Ascending aorta (tissue), 2 donors: ENCODE results near the gene TMEM219. TPM values are rescaled to one million over a fixed set of nuclear protein-coding genes. Genes with fewer than 3 reads are reported as not detected.

Source experiments
- DNase-seq, 2 donors: peaks; one replicate each; pipeline ENCODE4 v3.0.0-alpha.2; 2019; ENCODE audit warnings: low spot score in 2 of 2
- H3K27ac ChIP-seq, 2 donors: fragments of 200-600 bp; sonication (generic); one replicate each; pipeline ENCODE4 v1.5.1; 2016 to 2017; ENCODE audit warnings: mild to moderate bottlenecking in 1 of 2
- H3K27me3 ChIP-seq: fragments of 200-600 bp; sonication (generic); one replicate; pipeline ENCODE4 v1.5.1; 2017
- H3K36me3 ChIP-seq, 2 donors: fragments of 200-600 bp; sonication (generic); one replicate each; pipeline ENCODE4 v1.5.1; 2016
- H3K4me1 ChIP-seq, 2 donors: fragments of 200-600 bp; sonication (generic); one replicate each; pipeline ENCODE4 v1.5.1; 2016 to 2017; ENCODE audit warnings: mild to moderate bottlenecking in 1 of 2
- H3K4me3 ChIP-seq, 2 donors: fragments of 200-600 bp; sonication (generic); one replicate each; pipeline ENCODE4 v1.5.1; 2016 to 2017; ENCODE audit warnings: mild to moderate bottlenecking in 1 of 2
- H3K9me3 ChIP-seq, 2 donors: fragments of 200-600 bp; sonication (generic); one replicate each; pipeline ENCODE4 v1.5.1; 2016
- intact Hi-C: fragments of 100-400 bp; cut with DNase I; formaldehyde crosslinking; loops from one replicate; pipeline ENCODE4 v1.15.1; 2023
- total RNA-seq: library from RNA; depleted of rRNA; stranded (reverse); fragments of >200 nt; gene quantifications from one replicate; pipeline ENCODE4 v1.1.0, GENCODE V29; 2016
- TF ChIP-seq, protein P1 (sequence below), 3 experiments: fragments of 200-600 bp in 2 of 3; fragments of 450-650 bp in 1 of 3; sonication (generic) in 2 of 3; IDR thresholded peaks; one replicate each; pipeline ENCODE4 v1.5.1; 2016 to 2019; ENCODE audit warnings: antibody characterized with exemption in 3 of 3, mild to moderate bottlenecking in 1 of 3, moderate library complexity in 1 of 3

Gene TMEM219
- total RNA-seq, 1 donor from 2014 or later, result 49.2 TPM

DNA sequence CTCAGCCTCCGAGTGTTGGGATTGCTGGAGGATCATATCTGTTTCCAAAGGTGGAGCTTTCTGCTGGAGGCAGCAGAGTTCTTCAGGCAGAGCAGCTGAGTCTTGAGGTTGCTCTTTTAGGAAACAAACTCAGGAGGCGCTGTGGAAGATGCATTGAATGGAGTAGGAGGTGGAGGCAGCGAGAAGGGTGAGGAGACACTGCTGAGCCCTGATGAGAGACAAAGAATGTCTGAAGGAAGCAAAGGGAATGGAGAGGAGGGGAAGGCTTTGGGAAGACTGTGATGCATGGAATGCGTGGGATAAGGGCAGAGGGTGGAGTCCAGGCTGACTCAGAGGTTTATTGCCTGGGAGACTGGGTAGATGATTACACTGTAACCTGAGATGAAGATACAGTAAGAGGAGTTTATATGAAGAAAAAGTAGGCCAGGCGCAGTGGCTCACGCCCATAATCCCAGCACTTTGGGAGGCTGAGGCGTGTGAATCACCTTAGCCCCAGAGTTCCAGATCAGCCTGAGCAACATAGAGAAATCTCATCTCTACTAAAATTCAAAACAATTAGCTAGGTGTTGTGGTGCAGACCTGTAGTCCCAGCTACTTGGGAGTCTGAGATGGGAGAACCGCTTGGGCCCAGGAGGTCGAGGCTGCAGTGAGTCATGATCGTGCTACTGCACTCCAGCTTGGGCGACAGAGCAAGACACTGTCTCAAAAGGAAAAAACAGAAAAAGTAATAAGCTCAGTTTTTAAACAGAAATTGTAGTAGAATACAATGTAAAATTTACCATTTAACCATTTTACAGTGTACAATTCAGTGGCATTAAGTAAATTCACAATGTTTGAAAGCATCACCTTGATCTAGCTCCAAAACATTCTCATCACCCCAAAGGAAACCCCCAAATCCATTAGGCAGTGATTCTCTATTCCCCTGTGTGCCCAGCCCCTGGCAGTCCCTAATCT lies 17.8 kb upstream of the TMEM219 start:
- no peak overlapping the region for H3K4me3 ChIP-seq
- H3K27ac ChIP-seq, result no peak overlapping the region
- TF ChIP-seq, protein P1, sequence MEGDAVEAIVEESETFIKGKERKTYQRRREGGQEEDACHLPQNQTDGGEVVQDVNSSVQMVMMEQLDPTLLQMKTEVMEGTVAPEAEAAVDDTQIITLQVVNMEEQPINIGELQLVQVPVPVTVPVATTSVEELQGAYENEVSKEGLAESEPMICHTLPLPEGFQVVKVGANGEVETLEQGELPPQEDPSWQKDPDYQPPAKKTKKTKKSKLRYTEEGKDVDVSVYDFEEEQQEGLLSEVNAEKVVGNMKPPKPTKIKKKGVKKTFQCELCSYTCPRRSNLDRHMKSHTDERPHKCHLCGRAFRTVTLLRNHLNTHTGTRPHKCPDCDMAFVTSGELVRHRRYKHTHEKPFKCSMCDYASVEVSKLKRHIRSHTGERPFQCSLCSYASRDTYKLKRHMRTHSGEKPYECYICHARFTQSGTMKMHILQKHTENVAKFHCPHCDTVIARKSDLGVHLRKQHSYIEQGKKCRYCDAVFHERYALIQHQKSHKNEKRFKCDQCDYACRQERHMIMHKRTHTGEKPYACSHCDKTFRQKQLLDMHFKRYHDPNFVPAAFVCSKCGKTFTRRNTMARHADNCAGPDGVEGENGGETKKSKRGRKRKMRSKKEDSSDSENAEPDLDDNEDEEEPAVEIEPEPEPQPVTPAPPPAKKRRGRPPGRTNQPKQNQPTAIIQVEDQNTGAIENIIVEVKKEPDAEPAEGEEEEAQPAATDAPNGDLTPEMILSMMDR (IDR thresholded peaks at IDR 0.05), result no peak
- no peaks in the 10 kb centered on the region for H3K4me1 ChIP-seq
- intact Hi-C loops, result no loop called here
- no peaks in the 10 kb centered on the region for H3K9me3 ChIP-seq
- no peaks in the 10 kb centered on the region for H3K36me3 ChIP-seq
- no peak for DNase-seq
- no peaks in the 10 kb centered on the region for H3K27me3 ChIP-seq

DNA sequence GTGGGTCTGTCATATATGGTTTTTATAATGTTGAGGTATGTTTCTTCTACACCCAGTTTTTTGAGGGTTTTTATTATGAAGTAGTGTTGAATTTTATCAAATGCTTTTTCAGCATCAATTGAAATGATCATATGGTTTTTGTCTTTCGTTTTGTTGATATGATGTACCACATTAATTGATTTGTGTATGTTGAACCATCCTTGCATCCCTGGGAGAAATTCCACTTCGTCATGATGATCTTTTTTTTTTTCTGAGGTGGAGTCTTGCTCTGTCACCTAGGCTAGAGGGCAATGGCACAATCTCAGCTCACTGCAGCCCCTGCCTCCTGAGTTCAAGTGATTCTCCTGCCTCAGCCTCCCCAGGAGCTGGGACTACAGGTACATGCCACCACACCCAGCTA lies 14.0 kb upstream of the TMEM219 start:
- Histone ChIP-seq H3K36me3 (no peaks in the 10 kb centered on the region), H3K9me3 (no peaks in the 10 kb centered on the region), H3K4me1 (no peaks in the 10 kb centered on the region), H3K4me3 (no peak overlapping the region), H3K27ac (no peak overlapping the region), H3K27me3 (no peaks in the 10 kb centered on the region)
- DNase-seq, result no peak
- intact Hi-C loops, result no loop called here
- TF ChIP-seq, protein P1 (IDR thresholded peaks at IDR 0.05), result no peak

DNA sequence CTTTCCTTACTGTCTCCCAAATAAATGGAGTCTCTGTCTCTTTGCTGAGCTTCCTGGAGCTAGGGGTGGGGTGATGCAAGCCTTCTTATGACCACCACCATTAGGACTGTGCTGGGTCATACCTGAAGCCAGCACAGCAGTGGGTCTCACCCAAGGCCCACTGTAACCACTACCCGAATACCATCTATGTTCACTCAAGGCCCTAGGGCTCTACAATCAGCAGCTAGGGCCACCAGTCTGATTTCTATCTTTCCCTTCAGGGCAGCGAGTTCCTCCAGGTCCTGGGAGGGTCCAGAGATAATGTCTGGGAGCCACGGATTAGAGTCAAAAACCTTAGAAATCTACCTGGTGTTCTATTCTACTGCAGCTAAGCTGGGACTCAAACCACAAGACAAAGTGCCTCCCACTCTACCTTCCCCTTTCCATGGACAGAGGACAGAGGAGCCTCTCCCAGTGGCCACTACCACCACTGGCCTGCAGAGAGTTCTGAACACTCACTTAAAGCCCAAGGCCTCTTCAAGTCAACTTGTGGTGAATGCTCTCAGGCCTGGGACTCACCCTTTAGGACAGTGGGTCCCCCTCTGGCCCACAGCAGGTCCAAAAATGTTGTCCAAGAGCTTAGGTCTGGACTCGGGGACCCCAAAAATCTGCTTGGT lies 10.9 kb upstream of the TMEM219 start:
- TF ChIP-seq, protein P1 (IDR thresholded peaks at IDR 0.05), result no peak
- H3K9me3 ChIP-seq, result no peaks in the 10 kb centered on the region
- H3K27me3 ChIP-seq, result no peaks in the 10 kb centered on the region
- no peaks in the 10 kb centered on the region for H3K4me1 ChIP-seq
- no peak overlapping the region for H3K4me3 ChIP-seq
- intact Hi-C loops, result no loop called here
- no peak overlapping the region for H3K27ac ChIP-seq
- no peak for DNase-seq
- no peaks in the 10 kb centered on the region for H3K36me3 ChIP-seq

DNA sequence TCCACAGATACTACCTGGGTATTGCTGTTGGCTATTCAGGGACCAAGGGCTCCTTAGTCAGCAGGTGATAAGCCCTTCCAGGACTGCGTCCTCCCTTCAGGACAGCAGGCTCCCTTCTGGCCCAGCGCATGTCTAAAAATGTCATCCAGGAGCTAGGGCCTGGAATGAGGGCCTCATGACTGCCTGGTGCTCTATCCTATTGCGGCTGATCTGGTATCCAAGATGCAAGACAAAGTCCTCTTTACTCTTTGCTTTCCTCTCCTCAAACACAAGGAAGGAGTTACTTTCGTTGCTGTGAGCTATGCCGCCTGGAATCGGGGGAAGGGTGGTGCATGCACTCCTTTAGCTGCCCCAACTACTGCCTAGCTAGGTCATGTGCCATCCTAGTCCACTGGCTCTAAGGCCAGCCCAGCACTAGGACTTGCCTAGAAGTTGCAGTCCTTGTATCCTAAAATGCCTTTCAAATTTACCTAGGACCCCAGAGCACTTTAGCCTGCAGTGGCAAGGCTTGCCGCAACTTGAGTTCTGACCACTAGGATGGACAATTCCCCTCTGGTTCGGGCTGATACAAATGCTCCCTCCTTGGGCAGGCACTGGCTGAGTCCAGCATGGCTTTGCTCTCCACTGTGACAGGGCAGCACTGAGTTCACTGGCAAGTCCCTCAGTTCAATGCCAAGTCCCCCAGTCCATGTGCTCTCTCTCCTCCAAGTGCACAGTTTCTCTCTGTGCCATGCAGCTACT lies 10.1 kb upstream of the TMEM219 start:
- Histone ChIP-seq H3K36me3 (no peaks in the 10 kb centered on the region), H3K27ac (no peak overlapping the region), H3K9me3 (no peaks in the 10 kb centered on the region), H3K4me1 (no peaks in the 10 kb centered on the region), H3K4me3 (no peak overlapping the region), H3K27me3 (no peaks in the 10 kb centered on the region)
- DNase-seq, result no peak
- intact Hi-C loops, result no loop called here
- TF ChIP-seq, protein P1 (IDR thresholded peaks at IDR 0.05), result no peak

DNA sequence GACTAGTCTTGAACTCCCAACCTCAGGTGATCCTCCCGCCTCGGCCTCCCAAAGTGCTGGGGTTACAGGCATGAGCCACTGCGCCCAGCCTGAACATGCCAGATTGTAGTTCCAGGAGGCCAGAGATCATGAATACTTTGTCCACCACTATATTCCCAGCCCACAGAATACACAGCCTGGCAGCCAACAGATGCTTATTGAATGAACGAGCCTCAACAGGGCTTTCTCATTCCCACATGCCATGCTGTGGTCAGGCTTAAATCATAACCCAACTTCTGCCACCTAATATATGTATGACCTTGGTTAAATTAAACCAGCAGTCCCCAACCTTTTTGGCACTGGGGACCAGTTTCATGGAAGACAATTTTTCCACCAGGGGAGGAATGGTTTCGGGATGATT lies 3.1 kb upstream of the TMEM219 start:
- Histone ChIP-seq H3K27ac (no peak overlapping the region), H3K4me3 (no peak overlapping the region), H3K4me1 (peaks cover 0 to 2% of the 10 kb centered on the region in 2 donors), H3K36me3 (no peaks in the 10 kb centered on the region), H3K9me3 (no peaks in the 10 kb centered on the region), H3K27me3 (no peaks in the 10 kb centered on the region)
- DNase-seq, result no peak
- intact Hi-C loops, result no loop called here
- TF ChIP-seq, protein P1 (IDR thresholded peaks at IDR 0.05), result no peak
